H1 (cell line): ENCODE data around the gene GAS2L1. TPM values are rescaled to one million over a fixed set of nuclear protein-coding genes. Genes with fewer than 3 reads are reported as not detected.

Experiments
- CTCF ChIA-PET: fragments of 300-600 bp; sonication (Branson Sonifier 250); formaldehyde crosslinking; loops from one replicate; lab custom pipeline; 2021; ENCODE audit not compliant: partially characterized antibody; lab: Charles Lee
- POLR2A ChIA-PET: fragments of 300-600 bp; sonication (Branson Sonifier 250); formaldehyde crosslinking; loops from one replicate; lab custom pipeline; 2021; ENCODE audit warnings: inconsistent platforms; ENCODE audit not compliant: partially characterized antibody; lab: Charles Lee
- DNase-seq, 2 experiments: peaks; one replicate each; pipeline versions ENCODE4 v3.0.0 to v3.0.0-alpha.2; 2010 to 2022; ENCODE audit warnings: low spot score in 2 of 2, low read depth in 1 of 2, mixed read lengths in 1 of 2
- FAIRE-seq: peaks from 2 replicates; lab custom pipeline; 2011; peaks lifted over from hg19 to GRCh38; lab: Jason Lieb, UNC
- H2AFZ ChIP-seq: 2 replicates; pipeline ENCODE4 v1.8.1; 2012; ENCODE audit warnings: low read length, inconsistent platforms
- H2AK5ac ChIP-seq: 2 replicates; pipeline ENCODE4 v1.6.1; 2013; ENCODE audit warnings: low read depth, low read length
- H2BK120ac ChIP-seq: replicated peaks from 2 replicates; pipeline ENCODE3; 2013; ENCODE audit warnings: low read depth, low read length, inconsistent platforms
- H2BK12ac ChIP-seq: 2 replicates; pipeline ENCODE4 v1.6.1; 2013; ENCODE audit warnings: low read depth, low read length
- H2BK15ac ChIP-seq: 2 replicates; pipeline ENCODE4 v1.6.1; 2013; ENCODE audit warnings: low read length
- H2BK20ac ChIP-seq: 2 replicates; pipeline ENCODE4 v1.6.1; 2013; ENCODE audit warnings: low read length
- H2BK5ac ChIP-seq: 2 replicates; pipeline ENCODE4 v1.6.1; 2013; ENCODE audit warnings: low read depth, low read length
- H3K14ac ChIP-seq: 2 replicates; pipeline ENCODE4 v1.6.1; 2013; ENCODE audit warnings: inconsistent platforms; ENCODE audit not compliant: insufficient read length
- H3K18ac ChIP-seq: 2 replicates; pipeline ENCODE4 v1.6.1; 2013; ENCODE audit warnings: low read length; ENCODE audit errors: extremely low read depth
- H3K23ac ChIP-seq: 2 replicates; pipeline ENCODE4 v1.6.1; 2013; ENCODE audit warnings: inconsistent platforms; ENCODE audit not compliant: insufficient read length
- H3K23me2 ChIP-seq: 2 replicates; pipeline ENCODE4 v1.6.1; 2013; ENCODE audit warnings: low read depth, low read length
- H3K27ac ChIP-seq: 2 replicates; pipeline ENCODE4 v1.6.1; 2011; ENCODE audit warnings: low read depth, low read length, inconsistent platforms
- H3K27me3 ChIP-seq, 4 experiments: replicated peaks in 1 of 4; 1 replicate in 1 of 4; 2 replicates in 3 of 4; pipeline versions ENCODE4 v1.6.1 to v1.8.1; 2011 to 2013; ENCODE audit warnings: low read length in 3 of 4, mild to moderate bottlenecking in 3 of 4, inconsistent platforms in 2 of 4, mixed read lengths in 2 of 4, moderate library complexity in 1 of 4; ENCODE audit not compliant: control insufficient read depth in 3 of 4, insufficient read depth in 3 of 4; ENCODE audit errors: extremely low read depth in 1 of 4
- H3K36me3 ChIP-seq, 4 experiments: 2 replicates each; pipeline versions ENCODE4 v1.6.1 to v1.8.1; 2011 to 2013; ENCODE audit warnings: mild to moderate bottlenecking in 4 of 4, low read length in 3 of 4, moderate library complexity in 2 of 4, control low read depth in 1 of 4, inconsistent platforms in 1 of 4; ENCODE audit not compliant: insufficient read depth in 4 of 4, control insufficient read depth in 2 of 4
- H3K4ac ChIP-seq: replicated peaks from 2 replicates; pipeline ENCODE3; 2013; ENCODE audit warnings: low read length, low read depth, mixed read lengths, inconsistent platforms; ENCODE audit not compliant: insufficient read length
- H3K4me1 ChIP-seq, 4 experiments: replicated peaks in 1 of 4; 1 replicate in 1 of 4; 2 replicates in 3 of 4; pipeline versions ENCODE4 v1.6.1 to v1.8.1; 2011 to 2013; ENCODE audit warnings: low read length in 3 of 4, inconsistent platforms in 2 of 4, mixed read lengths in 1 of 4; ENCODE audit not compliant: insufficient read depth in 4 of 4, control insufficient read depth in 3 of 4
- H3K4me2 ChIP-seq, 2 experiments: 2 replicates each; pipeline versions ENCODE4 v1.6.1 to v1.8.1; 2011 to 2013; ENCODE audit warnings: low read depth in 2 of 2, low read length in 2 of 2, control low read depth in 1 of 2, inconsistent platforms in 1 of 2, mild to moderate bottlenecking in 1 of 2; ENCODE audit not compliant: insufficient read depth in 1 of 2
- H3K4me3 ChIP-seq, 4 experiments: fragments of 200-600, 300-600 bp in 1 of 4; sonication (generic), shearing (Covaris generic), sonication (Bioruptor Twin) in 1 of 4; 2 replicates each; pipeline versions ENCODE4 v1.5.1 to v1.8.1; 2011 to 2016; ENCODE audit warnings: low read length in 4 of 4, low read depth in 3 of 4, control low read depth in 2 of 4, inconsistent platforms in 2 of 4, mild to moderate bottlenecking in 2 of 4, mixed read lengths in 1 of 4, moderate library complexity in 1 of 4; ENCODE audit not compliant: insufficient read depth in 2 of 4; ENCODE audit errors: extremely low read depth in 1 of 4
- H3K56ac ChIP-seq: replicated peaks from 2 replicates; pipeline ENCODE3; 2013; ENCODE audit warnings: low read depth, mild to moderate bottlenecking, mixed read lengths, low read length, inconsistent platforms; ENCODE audit not compliant: insufficient read length
- H3K79me1 ChIP-seq: 2 replicates; pipeline ENCODE4 v1.6.1; 2013; ENCODE audit warnings: low read depth, low read length, control low read depth
- H3K79me2 ChIP-seq, 2 experiments: 2 replicates each; pipeline versions ENCODE4 v1.6.1 to v1.8.1; 2012 to 2013; ENCODE audit warnings: low read length in 2 of 2, mild to moderate bottlenecking in 2 of 2, inconsistent platforms in 1 of 2; ENCODE audit not compliant: insufficient read depth in 2 of 2, control insufficient read depth in 1 of 2
- H3K9ac ChIP-seq, 4 experiments: replicated peaks in 1 of 4; 1 replicate in 1 of 4; 2 replicates in 3 of 4; pipeline versions ENCODE4 v1.6.1 to v1.8.1; 2011 to 2013; ENCODE audit warnings: low read depth in 3 of 4, low read length in 3 of 4, control low read depth in 2 of 4, mild to moderate bottlenecking in 2 of 4, moderate library complexity in 2 of 4, inconsistent platforms in 1 of 4; ENCODE audit errors: extremely low read depth in 1 of 4
- H3K9me3 ChIP-seq, 2 experiments: 2 replicates each; pipeline versions ENCODE4 v1.6.1 to v1.8.1; 2012 to 2013; ENCODE audit warnings: mild to moderate bottlenecking in 2 of 2, moderate library complexity in 2 of 2, control low read depth in 1 of 2, inconsistent platforms in 1 of 2, low read depth in 1 of 2, low read length in 1 of 2, mixed read lengths in 1 of 2; ENCODE audit not compliant: insufficient read depth in 2 of 2
- H4K20me1 ChIP-seq, 2 experiments: replicated peaks in 1 of 2; 2 replicates each; pipeline versions ENCODE3 to v1.8.1; 2011 to 2013; ENCODE audit warnings: inconsistent platforms in 2 of 2, low read length in 2 of 2, mild to moderate bottlenecking in 1 of 2; ENCODE audit not compliant: insufficient read depth in 2 of 2, control insufficient read depth in 1 of 2
- H4K5ac ChIP-seq: 2 replicates; pipeline ENCODE4 v1.6.1; 2013; ENCODE audit warnings: low read length, low read depth, mixed read lengths, inconsistent platforms; ENCODE audit not compliant: insufficient read length
- H4K8ac ChIP-seq: 2 replicates; pipeline ENCODE4 v1.8.0; 2013; ENCODE audit warnings: mild to moderate bottlenecking, moderate library complexity, low read length, inconsistent platforms; ENCODE audit not compliant: insufficient read depth; ENCODE audit errors: extremely low read depth
- H4K91ac ChIP-seq: replicated peaks from 2 replicates; pipeline ENCODE3; 2013; ENCODE audit warnings: low read length, mixed read lengths, inconsistent platforms; ENCODE audit not compliant: insufficient read length
- BCL11A ChIP-seq, 2 experiments: IDR thresholded peaks; one replicate each; pipeline ENCODE4 v1.6.1; 2011; ENCODE audit warnings: low read depth in 2 of 2, low read length in 2 of 2, mild to moderate bottlenecking in 2 of 2
- BRCA1 ChIP-seq: IDR thresholded peaks from 2 replicates; pipeline ENCODE4 v1.6.1; 2012; ENCODE audit warnings: low read depth, low read length, improper control_type of control experiment
- CHD1 ChIP-seq: IDR thresholded peaks from 2 replicates; pipeline ENCODE4 v1.6.1; 2012; ENCODE audit warnings: low read depth, low read length, improper control_type of control experiment
- EGR1 ChIP-seq: IDR thresholded peaks from 2 replicates; pipeline ENCODE4 v1.6.1; 2011; ENCODE audit warnings: low read depth, low read length, borderline replicate concordance
- JUN ChIP-seq: IDR thresholded peaks from 2 replicates; pipeline ENCODE4 v1.6.1; 2011; ENCODE audit warnings: low read depth, mild to moderate bottlenecking, improper control_type of control experiment, low read length
- JUND ChIP-seq: IDR thresholded peaks from 2 replicates; pipeline ENCODE4 v1.6.1; 2011; ENCODE audit warnings: mild to moderate bottlenecking, improper control_type of control experiment, low read length
- KDM1A ChIP-seq: fragments of 200-600, 300-600 bp; sonication (generic); IDR thresholded peaks from 2 replicates; pipeline ENCODE4 v1.7.1; 2016; ENCODE audit warnings: mild to moderate bottlenecking, low read length, borderline replicate concordance
- POLR2AphosphoS5 ChIP-seq: IDR thresholded peaks from 2 replicates; pipeline ENCODE4 v1.6.1; 2011; ENCODE audit warnings: low read depth, low read length
- RXRA ChIP-seq: IDR thresholded peaks from 2 replicates; pipeline ENCODE4 v1.6.1; 2011; ENCODE audit warnings: low read depth, mild to moderate bottlenecking, low read length, moderate library complexity; ENCODE audit not compliant: insufficient read depth
- SIRT6 ChIP-seq: IDR thresholded peaks from one replicate; pipeline ENCODE4 v1.7.1; 2012; ENCODE audit warnings: low read length, inconsistent platforms
- SP4 ChIP-seq: IDR thresholded peaks from 2 replicates; pipeline ENCODE4 v1.6.1; 2012; ENCODE audit warnings: low read length, inconsistent platforms
- SUZ12 ChIP-seq: fragments of 200-600 bp; sonication (generic); IDR thresholded peaks from 2 replicates; pipeline ENCODE4 v1.6.1; 2012; ENCODE audit warnings: mild to moderate bottlenecking, inconsistent platforms, low read length, moderate library complexity, mixed read lengths
- TAF1 ChIP-seq: IDR thresholded peaks from 2 replicates; pipeline ENCODE4 v1.6.1; 2011; ENCODE audit warnings: mild to moderate bottlenecking, low read depth, low read length
- WGBS, 2 experiments: shearing (Covaris generic) in 1 of 2; methylation state at CpG; one replicate each; pipeline versions ENCODE4 v1.1.6 to v1.1.7; 2013 to 2015; ENCODE audit warnings: low lambda C conversion rate in 2 of 2, mixed read lengths in 2 of 2, inconsistent platforms in 1 of 2, low coverage in 1 of 2, missing lambda C conversion rate in 1 of 2; ENCODE audit not compliant: insufficient replicate concordance in 2 of 2, insufficient coverage in 1 of 2, insufficient read length in 1 of 2; ENCODE audit errors: extremely low coverage in 1 of 2, missing lambda C conversion rate in 1 of 2; 5-methylcytosine and 5-hydroxymethylcytosine counted together
- polyA plus RNA-seq, 7 experiments: library from polyadenylated mRNA; depleted of rRNA in 3 of 7; stranded (reverse) in 5 of 7; unstranded in 2 of 7; fragments of >200 nt in 5 of 7; fragments of 200-250 nt in 2 of 7; gene quantifications; 1 replicate in 5 of 7; 2 replicates in 1 of 7; 4 replicates in 1 of 7; pipeline versions ENCODE4 v1.2.1 to v1.2.3, GENCODE V29; 2011 to 2013; ENCODE audit warnings: missing spikeins in 2 of 7, mixed read lengths in 2 of 7
- total RNA-seq: library from RNA; stranded (reverse); fragmentation: NEBNext Ultra II Directional; extraction: Animal tissue kit (Norgen Biotek cat#: 25700); gene quantifications from 2 replicates; pipeline ENCODE4 v1.2.1, GENCODE V29; 2021
- TF ChIP-seq, protein P1 (sequence below): IDR thresholded peaks from 2 replicates; pipeline ENCODE4 v1.6.1; 2011; ENCODE audit warnings: low read depth, mild to moderate bottlenecking, low read length; ENCODE audit not compliant: insufficient read depth
- TF ChIP-seq, protein P2 (sequence below): IDR thresholded peaks from 2 replicates; pipeline ENCODE4 v1.6.1; 2012; ENCODE audit warnings: inconsistent platforms

GAS2L1 gene
- total and polyA plus RNA-seq, 2 of the 8 experiments (the other 6 are each of a cell fraction or from before 2014, with no cell fraction given): 3.6 to 10.1 TPM

DNA sequence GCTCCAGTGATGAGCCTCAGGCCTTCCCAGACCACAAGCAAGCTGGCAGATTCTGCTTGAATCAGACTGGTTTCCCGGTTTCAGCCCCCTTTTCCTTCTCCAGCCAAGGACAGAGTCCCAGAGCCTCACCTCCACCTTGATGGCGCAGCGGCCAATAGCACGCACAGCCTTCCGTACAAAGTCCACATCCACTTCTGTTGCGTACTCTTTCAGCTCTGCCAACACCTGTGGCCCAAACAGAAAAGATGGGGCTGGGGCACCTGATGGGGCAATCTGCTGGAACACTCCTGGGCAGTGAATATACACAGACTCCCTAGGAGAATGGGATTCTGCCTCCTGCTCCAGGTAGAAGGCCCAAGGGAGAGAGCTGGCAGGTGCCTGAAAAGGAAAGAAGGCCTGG, 44.6 kb downstream of the GAS2L1 start:
- no peak overlapping the region for H2BK120ac ChIP-seq
- ChIA-PET CTCF (interaction anchor here (0.6 to 1.5 kb wide), 5 partner anchors 9 to 249 kb away, joined by 3 read pairs; no protein-coding TSS in a partner anchor), POLR2A (interaction anchor here (1.1 to 1.4 kb wide), 2 partner anchors 83 to 90 kb away, joined by 3 to 4 read pairs; partner anchors contain the start of gene EWSR1)
- no peak for DNase-seq
- H2AFZ ChIP-seq: no peak overlapping the region
- no peak overlapping the region for H3K9ac ChIP-seq
- no peaks in the 10 kb centered on the region for H3K9me3 ChIP-seq
- no peak overlapping the region for H2BK20ac ChIP-seq
- H3K4ac ChIP-seq: no peak overlapping the region
- no peak for FAIRE-seq
- no peak overlapping the region for H3K14ac ChIP-seq
- no peak overlapping the region for H3K18ac ChIP-seq
- no peak overlapping the region for H3K4me2 ChIP-seq
- no peak overlapping the region for H2BK15ac ChIP-seq
- no peak overlapping the region for H2AK5ac ChIP-seq
- H3K23ac ChIP-seq: no peak overlapping the region
- no peak overlapping the region for H4K5ac ChIP-seq
- H4K91ac ChIP-seq: no peak overlapping the region
- H2BK12ac ChIP-seq: no peak overlapping the region
- H3K79me2 ChIP-seq: no peaks in the 10 kb centered on the region
- no peaks in the 10 kb centered on the region for H3K79me1 ChIP-seq
- H3K36me3 ChIP-seq: peaks cover 23 to 53% (median 40%) of the 10 kb centered on the region in 4 experiments
- H4K20me1 ChIP-seq: peaks cover 3 to 9% of the 10 kb centered on the region in 2 experiments
- no peaks in the 10 kb centered on the region for H3K4me1 ChIP-seq
- no peaks in the 10 kb centered on the region for H3K27me3 ChIP-seq
- H3K56ac ChIP-seq: no peak overlapping the region
- WGBS, 2 experiments: 96% methylated on average over 6 of the region's 6 CpGs; no CpG with 5 or more reads in 1 of the 2 experiments
- H3K4me3 ChIP-seq: no peak overlapping the region
- no peak overlapping the region for H4K8ac ChIP-seq
- no peak overlapping the region for H3K27ac ChIP-seq
- no peaks in the 10 kb centered on the region for H3K23me2 ChIP-seq
- H2BK5ac ChIP-seq: no peak overlapping the region
- TF ChIP-seq SP4: no peak
- no peak for TF ChIP-seq SIRT6
- no peak for TF ChIP-seq CHD1
- TF ChIP-seq, protein P1, sequence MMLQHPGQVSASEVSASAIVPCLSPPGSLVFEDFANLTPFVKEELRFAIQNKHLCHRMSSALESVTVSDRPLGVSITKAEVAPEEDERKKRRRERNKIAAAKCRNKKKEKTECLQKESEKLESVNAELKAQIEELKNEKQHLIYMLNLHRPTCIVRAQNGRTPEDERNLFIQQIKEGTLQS: no peak
- TF ChIP-seq RXRA: no peak
- TF ChIP-seq, protein P2, sequence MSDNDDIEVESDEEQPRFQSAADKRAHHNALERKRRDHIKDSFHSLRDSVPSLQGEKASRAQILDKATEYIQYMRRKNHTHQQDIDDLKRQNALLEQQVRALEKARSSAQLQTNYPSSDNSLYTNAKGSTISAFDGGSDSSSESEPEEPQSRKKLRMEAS: no peak
- no peak for TF ChIP-seq JUND
- TF ChIP-seq POLR2AphosphoS5: no peak
- no peak for TF ChIP-seq TAF1
- TF ChIP-seq KDM1A: no peak
- no peak for TF ChIP-seq EGR1
- TF ChIP-seq SUZ12: no peak
- TF ChIP-seq BRCA1: no peak
- TF ChIP-seq BCL11A (IDR thresholded peaks at IDR 0.05; ENCODE audit: low read depth in 2 of 2, low read length in 2 of 2): no peak
- TF ChIP-seq JUN: no peak
